Esophagus squamous epithelium (tissue), 4 donors: ENCODE results near the gene ACAP1.

ENCODE experiments used
- POLR2A ChIP-seq, 4 donors: fragments of 450-650 bp; IDR thresholded peaks; one replicate each; pipeline ENCODE4 v1.6.1; 2017; ENCODE audit warnings: antibody characterized with exemption in 4 of 4, mild to moderate bottlenecking in 4 of 4, moderate library complexity in 3 of 4
- TF ChIP-seq, protein P1 (sequence below), 6 experiments: fragments of 450-650 bp in 4 of 6; fragments of 200-600 bp in 2 of 6; sonication (generic) in 2 of 6; IDR thresholded peaks; one replicate each; pipeline ENCODE4 v1.5.1; 2016 to 2019; ENCODE audit warnings: antibody characterized with exemption in 6 of 6, mild to moderate bottlenecking in 4 of 6, moderate library complexity in 4 of 6

DNA sequence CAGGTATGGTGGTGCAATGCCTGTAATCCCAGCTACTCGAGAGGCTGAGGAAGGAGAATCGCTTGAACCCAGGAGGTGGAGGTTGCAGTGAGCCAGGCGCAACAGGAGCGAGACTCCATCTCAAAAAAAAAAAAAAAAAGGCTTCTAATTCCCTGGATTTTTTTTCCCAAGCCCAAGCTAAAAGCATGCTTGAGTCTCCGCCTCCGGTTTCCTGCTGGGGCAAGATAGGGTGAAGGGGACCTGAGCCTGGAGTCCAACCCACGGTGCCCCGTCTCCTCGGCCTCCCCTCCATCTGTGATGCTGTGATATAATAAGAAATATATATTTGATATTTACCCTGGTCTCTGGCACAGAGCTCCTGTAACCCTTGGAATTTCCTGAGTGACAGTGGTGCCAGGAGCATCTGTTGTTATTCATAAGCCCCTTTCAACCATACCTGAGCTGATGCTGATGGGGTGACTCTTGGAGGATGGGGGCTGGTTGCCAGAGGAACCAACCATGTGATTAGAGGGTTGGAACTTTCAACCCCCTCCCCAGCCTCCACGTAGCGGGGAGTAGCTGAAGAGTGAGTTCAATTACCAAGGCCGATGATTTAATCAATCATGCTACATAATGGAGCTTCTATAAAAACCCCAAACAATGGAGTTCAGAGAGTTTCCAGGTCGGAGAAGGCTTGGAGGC is 31.7 kb downstream of the ACAP1 start:
- TF ChIP-seq, protein P1, sequence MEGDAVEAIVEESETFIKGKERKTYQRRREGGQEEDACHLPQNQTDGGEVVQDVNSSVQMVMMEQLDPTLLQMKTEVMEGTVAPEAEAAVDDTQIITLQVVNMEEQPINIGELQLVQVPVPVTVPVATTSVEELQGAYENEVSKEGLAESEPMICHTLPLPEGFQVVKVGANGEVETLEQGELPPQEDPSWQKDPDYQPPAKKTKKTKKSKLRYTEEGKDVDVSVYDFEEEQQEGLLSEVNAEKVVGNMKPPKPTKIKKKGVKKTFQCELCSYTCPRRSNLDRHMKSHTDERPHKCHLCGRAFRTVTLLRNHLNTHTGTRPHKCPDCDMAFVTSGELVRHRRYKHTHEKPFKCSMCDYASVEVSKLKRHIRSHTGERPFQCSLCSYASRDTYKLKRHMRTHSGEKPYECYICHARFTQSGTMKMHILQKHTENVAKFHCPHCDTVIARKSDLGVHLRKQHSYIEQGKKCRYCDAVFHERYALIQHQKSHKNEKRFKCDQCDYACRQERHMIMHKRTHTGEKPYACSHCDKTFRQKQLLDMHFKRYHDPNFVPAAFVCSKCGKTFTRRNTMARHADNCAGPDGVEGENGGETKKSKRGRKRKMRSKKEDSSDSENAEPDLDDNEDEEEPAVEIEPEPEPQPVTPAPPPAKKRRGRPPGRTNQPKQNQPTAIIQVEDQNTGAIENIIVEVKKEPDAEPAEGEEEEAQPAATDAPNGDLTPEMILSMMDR (IDR thresholded peaks at IDR 0.05), result no peak
- no peak for TF ChIP-seq POLR2A (IDR thresholded peaks at IDR 0.05)
